Activated T-cell treated with anti-CD3 and anti-CD28 coated beads for 24 hours (primary cell): ENCODE measurements around the gene ERMARD.
"Not testable (repeated sequence)": the region's sequence is repeated elsewhere in the genome, so short reads cannot be mapped to it uniquely, and the experiment has no call there.

Experiments used
- DNase-seq: peaks from one replicate; pipeline ENCODE4 v3.0.0-alpha.2; 2020; ENCODE audit warnings: low read depth

Gene ERMARD

DNA sequence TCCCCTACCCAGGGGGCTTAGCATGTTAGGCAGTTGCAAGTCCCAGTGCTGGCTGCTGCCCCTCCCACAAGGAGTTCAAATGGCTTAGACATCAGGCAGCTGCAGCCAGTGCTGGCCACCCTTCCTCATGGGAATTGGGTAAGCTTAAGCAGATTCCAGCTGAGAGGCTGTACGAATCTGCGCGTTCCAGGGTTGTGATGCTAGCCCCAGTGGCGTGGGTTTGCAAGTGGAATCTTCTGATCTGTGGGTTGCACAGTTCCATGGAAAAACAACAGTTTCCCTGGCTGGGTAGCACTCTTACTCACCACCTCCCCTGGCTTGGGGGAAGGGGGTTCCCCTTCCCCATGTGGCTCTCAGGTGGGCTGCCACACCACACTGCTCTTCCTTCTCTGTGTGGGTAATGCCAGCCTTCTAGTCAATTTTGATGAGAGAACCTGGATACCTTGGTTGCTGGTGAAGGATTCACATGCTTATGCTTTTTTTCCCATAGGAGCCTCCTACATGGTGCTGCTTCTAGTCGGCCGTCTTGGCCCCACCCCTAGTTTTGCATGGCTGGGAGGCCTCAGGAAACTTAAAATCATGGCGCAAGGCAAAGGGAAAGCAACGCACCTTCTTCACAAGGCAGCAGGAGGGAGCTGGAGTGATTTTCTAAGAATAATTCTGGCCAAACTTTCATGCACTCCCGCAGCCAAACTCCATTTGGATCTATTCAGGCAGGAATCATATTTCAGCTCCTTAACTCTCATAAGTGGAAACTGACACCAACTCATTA lies 13.0 kb upstream of the ERMARD start:
- no peak for DNase-seq

DNA sequence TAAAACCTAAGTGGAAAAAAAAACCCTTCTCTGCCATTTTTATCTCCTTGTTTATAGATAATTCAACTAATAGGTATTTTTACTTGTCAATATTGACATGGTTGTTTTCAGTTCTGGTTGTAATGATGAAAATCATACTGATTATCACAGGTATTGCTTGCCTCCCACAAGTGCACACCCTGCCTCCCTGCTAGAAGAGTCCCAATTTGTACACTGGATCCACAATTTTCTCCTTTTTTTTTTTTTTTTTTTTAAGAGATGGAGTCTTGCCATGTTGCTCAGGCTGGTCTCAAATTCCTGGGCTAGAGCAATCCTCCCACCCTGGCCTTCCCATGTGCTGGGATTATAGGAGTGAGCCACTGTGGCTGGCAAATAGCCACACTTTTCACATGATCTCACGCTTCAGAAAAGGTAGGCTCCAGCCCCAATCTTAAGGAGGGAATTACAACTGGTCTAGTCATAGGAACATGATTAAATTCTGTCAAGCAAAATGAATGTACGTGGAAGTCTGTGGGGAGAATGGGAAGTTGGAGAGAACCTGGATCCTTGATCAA lies 12.4 kb upstream of the ERMARD start:
- no peak for DNase-seq

DNA sequence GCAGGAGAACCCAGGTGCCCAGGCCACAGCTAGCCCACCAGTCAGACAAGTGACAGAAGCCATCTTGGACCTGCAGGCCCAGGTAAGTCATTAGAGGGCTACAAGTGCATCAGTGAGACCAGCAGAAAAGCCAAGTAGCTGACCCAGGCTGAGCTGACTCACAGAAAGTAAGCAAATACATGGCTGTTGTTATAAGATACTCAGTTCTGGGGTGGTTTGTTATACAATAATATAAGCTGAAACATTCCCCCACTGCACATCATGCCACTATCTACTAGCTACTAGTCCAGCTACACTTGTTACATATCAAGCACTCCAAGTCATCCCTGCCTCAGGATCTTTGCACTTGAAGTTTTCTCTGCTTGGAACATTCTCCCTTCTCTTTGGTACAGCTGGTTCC lies 10.1 kb upstream of the ERMARD start:
- DNase-seq: no peak

DNA sequence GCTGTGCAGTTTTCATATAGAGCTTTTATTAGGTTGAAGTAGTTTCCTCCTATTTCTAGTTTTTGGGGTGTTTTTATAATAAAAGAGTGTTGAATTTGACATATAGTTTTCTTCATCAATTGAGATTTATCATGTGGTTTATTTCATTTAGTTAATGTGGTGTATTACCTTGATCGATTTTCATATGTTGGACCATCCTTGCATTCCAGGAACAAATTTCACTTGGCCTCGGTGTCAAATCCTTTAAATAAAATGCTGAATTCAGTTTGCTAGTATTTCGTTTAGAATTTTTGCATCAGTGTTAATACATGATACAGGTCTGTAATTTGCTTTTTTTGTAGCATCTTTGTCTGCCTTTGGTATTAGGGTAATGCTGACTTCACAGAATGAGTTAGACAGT lies 6.0 kb upstream of the ERMARD start:
- no peak for DNase-seq

DNA sequence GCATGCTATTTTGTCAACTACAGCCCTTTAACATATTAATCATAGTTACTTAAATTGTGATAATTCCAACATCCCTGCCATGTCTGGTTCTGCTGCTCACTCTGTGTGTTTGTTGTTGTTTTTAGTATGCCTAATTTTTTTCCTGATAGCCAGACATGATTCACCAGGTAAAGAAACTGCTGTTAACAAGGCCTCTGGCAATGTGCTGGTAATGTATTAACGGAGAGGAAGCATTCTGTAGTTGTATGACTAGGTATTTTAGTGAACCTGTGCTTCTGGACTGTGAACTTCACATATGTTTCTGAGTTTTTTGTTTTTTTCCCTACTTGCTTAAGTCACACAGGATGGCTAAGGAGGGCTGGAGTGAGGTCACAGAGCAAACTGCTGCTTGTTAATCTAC lies 4.9 kb upstream of the ERMARD start:
- DNase-seq: no peak

DNA sequence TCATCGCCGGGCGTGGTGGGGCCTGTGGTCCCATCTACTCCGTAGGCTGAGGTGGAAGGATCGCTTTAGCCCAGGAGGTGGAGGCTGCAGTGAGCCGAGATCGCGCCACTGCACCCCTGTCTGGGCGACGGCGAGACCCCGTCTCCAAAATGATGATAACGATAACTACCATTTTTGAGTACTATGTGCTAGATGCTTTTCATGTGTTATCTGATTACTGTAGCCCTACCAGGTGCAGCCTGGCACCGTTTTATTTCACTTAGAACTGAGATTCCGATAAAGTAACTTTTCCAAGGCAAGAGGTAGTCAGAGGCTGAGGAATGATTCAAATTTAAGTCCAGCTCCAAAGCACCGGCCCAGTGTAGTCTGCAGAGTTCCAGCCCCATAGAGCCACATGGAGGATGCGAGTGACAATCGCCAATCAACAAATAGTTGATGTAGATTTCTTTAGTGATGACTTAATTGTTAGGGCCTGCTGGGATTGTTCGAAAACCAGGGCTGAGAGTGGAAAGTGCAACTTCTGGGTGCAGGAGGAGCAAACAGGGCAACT lies 727 bp downstream of the ERMARD start:
- no peak for DNase-seq

DNA sequence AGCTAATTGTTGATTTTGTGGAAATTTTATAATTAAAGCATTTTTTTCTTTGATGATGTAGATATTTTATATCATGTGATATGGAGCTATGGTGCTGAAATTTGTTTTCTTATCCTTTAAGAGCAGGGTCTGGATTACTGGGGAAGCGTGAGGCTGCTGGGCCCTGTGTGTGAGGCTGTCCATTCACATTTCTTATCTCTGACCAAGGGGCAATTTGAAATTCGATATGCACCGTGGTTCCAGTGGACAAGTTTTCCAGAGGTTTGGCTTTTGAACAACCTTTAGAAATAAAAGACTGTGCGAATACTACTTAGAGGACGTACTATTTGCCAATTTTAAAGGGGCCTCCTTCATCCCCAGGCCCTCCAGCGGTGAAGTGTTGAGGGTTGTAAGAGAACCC lies 3.7 kb downstream of the ERMARD start:
- DNase-seq: no peak

DNA sequence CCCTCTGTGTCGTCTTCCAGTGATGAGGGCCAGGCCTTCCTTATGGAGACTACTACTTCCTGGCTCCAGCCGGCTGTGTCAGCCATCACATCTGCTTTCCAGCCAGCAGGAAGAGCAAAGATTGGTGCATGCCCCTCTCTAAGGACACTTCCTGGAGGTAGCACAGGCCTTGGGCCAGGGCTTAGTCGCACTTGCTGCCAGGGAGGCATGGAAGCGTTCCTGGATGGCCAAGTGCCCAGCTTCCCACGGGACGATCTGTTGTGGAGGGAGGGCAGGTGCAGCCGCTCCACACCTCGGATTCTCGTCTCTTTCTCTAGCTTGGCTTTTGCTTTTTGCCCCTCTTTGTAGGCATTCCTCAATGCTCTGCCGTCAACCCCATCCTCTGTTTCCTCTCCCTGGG lies 11.9 kb downstream of the ERMARD start:
- DNase-seq: no peak

DNA sequence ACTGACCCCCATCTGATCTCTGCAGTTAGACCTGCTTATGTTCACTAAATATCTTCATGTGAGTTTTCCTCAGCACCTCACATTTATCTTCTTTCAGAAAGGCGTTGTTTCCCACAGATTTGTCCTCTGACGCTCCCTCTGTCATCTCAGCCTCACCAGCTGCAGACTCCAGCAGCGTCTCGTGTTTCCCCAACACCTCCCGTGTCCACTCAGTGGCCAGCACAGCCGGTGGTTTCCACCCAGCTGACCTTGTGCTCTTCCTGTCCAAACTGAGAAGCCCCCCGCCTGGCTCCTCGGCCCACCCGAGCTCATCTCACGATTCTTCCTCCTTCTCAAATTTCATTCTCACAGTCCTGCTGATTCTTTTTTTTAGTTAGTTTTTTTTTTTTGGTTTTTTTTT lies 12.5 kb downstream of the ERMARD start:
- no peak for DNase-seq

DNA sequence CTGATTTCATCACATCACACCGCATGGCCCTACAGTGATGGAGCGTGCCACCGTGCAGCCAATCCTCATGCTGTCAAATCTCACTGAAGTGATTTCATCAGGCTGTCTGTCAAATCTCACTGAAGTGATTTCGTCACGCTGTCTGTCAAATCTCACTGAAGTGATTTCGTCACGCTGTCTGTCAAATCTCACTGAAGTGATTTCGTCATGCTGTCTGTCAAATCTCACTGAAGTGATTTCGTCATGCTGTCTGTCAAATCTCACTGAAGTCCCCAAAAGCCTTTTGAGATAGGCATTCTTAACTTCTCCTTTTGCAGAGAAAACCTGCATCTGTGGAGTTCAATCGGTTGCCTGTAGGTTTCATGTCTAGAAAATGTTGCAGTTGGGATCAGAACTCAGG lies 14.4 kb downstream of the ERMARD start:
- not testable (repeated sequence) for DNase-seq

DNA sequence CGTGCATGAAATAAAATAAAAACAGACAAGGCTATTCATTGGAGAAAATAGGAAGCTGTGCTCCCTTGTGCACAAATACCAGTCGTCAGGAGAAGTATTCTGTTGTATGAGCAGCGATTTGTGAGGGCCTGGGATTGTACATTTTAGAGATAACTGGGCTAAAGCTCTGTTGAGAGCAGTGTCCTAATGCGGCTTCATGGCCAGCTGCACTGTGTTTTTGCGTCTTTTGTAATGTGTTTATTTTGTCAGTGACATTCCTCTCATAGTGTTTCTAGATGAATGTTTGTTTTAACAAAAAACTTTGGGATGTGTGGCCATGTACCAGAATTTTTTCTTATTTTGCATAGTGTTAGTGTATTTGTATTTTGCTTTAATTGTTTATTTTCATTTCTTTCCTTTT lies 14.8 kb downstream of the ERMARD start:
- DNase-seq: no peak

DNA sequence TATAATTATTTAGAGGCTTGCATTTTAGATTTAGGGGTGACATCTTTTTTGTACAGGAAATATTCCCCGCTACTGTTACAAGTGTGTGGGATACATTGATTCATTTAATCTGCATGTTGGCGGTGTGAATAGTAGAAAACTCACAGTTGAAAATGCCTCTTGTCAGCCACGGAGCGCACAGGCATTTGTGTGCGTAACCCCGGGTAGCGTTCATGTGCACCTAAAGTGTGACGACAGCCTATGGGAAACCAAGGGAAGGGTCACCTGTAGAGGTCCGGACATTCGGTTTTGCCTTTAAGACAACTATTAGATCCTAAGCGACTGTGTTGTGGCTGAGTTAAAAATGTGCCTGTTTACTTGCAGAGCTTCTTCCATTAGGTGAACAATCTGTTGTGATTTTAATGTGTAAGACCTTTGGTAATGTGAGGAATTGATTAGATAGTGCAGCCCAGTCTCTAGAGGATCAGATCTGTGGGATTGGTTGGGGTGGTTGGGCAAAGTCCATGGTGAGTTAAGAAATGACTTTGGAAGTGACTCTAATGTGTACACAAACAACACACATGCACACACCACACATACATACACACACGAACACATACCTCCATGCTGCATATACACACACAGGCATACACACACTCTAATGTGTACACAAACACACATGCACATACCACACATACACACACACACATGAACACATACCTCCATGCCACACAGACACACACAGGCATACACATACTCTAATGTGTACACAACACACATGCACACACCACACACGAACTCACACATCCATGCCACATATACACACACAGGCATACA lies 15.7 kb downstream of the ERMARD start:
- no peak for DNase-seq

DNA sequence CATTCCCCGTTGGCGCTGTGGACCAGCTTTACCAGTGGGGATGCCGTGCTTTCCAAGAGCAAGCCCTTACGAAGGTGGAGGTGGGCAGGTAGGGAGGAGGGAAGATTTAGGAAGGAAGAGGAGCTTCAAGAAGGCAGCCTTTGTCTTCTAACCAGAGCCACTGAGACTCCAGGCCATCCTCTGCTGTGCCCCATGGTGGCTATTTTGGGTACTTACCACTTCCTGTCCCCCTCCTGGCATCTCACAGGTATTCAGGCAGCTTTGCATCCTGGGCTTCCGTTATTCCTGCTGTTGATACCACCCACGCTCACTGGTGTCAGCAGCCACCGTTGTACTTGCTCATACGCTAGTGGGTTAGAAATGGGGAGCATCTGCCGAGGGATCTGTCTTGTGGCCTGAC lies 22.9 kb downstream of the ERMARD start:
- no peak for DNase-seq

DNA sequence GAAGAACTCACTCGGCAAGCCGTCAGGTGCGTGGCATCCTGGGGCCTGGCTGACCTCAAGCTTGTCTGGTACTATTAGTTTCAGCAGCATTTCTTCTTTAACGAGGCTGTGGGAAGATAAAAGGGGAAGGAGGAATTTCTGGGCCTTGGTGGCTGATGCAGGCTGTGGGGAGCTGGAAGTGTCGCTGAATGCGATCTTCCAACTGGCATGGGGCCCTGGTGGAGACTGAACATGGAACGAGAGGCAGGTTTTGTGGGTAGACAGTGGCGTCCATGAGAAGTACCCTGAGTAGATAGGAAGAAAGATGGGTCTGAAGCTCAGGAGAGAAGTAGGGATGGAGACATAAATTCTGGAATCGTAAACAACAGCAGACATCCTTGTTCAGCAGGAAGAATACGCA lies 23.9 kb downstream of the ERMARD start:
- no peak for DNase-seq

DNA sequence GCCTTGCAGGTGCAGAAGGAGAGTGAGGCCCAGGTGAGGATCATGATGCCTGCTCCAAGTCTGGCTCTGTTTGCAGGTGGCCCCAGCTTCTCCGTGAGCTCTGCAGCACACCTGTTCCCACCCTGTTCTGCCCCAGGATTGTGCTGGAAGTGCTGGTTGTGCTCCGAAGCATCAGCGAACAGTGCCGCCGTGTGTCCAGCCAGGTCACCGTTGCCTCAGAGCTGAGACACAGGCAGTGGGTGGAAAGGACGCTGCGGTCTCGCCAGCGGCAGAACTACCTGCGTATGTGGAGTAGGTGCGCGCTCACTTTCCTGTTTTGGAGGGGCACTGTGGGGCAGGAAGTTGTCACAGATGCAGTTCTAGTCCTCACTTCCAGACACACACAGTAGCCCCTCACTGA lies 25.0 kb downstream of the ERMARD start:
- no peak for DNase-seq

DNA sequence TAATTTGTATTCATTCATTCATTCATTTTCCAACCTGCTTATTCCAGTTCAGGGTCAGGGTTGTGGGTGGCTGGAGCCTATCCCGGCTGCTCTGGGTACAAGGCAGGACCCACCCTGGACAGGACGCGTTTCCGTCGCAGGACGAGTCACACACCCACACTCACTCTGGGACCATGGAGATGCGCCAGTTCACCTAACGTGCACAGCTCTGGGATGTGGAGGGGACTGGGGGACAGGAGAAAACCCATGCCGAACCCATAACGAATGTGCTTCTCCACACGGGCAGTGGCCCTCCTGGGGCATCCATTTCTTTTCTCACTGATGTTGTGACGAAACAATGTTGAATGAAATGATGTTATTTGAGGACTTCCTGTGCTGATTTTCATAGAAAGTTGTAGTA lies 26.5 kb downstream of the ERMARD start:
- no peak for DNase-seq

DNA sequence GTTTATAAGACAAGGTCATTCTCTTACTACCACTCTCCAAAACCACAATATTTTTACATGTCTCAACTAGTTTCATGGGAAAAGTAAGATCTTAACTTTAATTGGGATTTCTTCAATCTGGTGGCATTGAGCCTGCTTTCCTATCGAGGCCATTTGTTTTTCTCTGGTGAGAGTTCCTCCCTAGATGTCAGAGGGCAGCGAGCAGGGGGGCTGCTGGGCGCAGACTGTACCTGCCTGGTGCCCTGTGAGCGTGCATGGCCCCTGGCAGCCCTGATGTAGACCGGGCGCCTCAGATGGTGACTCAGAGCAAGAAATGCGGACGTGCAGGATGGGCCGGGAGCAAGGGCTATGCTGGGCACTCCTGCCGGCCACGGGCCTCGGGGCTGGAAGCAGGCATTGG lies 27.2 kb downstream of the ERMARD start:
- DNase-seq: no peak

DNA sequence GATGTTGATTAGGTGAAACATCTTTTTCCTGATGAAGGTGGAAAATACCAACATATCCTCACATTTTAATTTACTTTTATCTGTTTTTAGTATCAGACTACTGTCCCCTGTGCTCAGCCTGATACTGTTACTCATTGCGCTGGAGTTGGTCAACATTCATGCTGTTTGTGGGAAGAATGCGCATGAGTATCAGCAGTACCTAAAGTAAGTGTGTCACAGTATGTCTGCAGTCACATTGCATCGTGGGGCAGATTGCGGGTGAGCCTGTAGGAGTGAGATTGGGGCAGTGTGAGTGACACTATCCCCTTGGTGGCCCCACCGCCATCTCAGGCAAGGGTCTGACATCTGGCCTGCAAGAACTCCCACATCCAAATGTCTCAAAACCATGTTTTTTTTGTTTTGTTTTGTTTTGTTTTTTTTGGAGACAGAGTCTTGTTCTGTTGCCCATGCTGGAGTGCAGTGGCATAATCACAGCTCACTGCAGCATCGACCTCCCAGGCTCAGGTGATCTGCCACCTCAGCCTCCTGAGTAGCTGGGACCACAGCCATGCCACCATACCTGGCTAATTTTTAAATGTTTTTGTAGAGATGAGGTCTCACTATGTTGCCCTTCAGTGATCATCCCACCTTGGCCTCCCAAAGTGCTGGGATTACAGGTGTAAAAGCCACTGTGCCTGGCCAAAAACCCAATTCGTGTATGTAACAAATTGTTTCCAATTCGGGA lies 27.8 kb downstream of the ERMARD start:
- no peak for DNase-seq

DNA sequence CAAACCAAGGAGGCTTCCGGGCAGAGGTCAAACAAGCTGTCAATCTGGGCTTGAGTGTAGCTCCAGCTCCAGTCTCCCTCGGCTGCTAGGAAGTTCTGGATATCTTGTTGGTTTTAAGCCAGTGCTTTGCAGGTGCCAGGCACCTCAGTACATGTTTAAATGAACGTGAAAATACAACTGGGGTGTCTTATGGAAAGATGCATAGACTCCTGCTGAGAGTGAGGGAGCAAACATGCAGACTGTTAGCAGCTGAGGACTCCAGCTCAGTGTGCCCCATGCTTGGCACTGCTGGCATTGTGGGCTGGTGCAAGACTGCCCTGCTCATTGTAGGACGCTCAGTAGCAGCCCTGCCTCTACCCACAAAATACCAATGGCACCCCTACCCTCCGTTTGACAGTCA lies 28.5 kb downstream of the ERMARD start:
- DNase-seq: no peak

DNA sequence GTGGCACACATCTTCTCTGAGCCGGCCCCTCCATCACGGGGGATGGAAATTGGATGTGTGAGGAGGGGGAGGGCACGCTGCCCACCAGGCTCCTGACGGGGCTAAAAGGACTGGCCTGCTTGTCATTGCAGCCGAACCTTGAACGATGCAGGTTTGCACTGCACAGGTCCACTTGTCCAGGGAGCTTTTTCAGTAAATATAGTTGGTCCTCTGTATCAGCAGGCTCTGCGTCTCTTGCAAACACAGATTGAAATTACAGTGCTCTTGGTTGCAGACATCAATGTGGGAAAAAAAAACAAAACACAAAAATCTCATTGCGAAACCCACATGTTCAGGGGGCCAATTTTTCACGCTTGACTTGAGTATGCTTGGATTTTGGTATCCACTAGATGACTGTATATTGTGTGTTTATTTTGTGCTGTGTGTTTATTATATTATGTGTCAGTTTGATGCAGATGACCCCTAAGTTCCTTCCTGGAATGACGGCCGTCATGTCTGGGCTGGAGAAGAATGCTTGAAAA lies 29.2 kb downstream of the ERMARD start:
- DNase-seq: no peak

DNA sequence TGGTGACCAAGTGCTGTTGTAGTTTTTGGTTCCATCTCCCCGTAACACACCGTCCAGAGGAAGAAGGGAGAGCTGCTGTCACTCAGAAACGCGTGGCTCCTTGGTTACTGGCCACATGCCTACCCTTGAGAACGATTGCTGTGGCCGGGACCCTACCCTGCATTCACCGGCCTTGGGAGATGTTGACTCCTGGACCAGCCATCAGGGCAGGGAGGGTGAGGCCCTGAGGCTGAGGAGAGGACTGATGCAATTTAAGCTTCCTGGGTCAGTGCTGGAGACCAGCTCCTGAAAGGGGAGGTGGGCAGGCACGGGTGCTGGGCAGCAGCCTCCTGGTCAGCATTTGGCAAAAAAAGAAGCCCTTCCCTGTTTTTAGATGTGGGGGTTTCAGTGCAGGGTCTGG lies 31.5 kb downstream of the ERMARD start:
- no peak for DNase-seq

DNA sequence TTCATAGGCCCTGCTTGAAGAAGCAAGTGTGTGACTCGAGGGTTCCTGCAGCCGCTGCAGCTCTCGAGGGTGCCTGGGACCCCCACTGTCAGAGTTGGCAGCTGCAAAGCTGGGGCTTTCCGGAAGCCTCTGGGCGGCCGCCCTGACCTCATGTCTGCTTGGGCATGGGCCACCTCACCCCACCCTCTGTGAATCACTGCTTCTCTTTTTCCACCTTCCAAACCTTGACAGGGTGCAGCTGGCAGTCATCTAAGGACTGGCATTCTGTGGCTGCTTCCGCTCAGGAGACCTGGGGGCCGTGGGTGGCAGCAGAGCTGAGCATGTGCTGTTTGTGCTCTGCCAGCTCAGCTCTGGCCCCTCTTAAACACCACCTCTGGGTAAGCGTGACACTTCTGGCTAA lies 32.0 kb downstream of the ERMARD start:
- no peak for DNase-seq
